ENCODE measurements around the gene MYH16. TPM values are rescaled to one million over a fixed set of nuclear protein-coding genes. Genes with fewer than 3 reads are reported as not detected.

MYH16 gene
- total and polyA plus RNA-seq, 10 donors = not detected

DNA sequence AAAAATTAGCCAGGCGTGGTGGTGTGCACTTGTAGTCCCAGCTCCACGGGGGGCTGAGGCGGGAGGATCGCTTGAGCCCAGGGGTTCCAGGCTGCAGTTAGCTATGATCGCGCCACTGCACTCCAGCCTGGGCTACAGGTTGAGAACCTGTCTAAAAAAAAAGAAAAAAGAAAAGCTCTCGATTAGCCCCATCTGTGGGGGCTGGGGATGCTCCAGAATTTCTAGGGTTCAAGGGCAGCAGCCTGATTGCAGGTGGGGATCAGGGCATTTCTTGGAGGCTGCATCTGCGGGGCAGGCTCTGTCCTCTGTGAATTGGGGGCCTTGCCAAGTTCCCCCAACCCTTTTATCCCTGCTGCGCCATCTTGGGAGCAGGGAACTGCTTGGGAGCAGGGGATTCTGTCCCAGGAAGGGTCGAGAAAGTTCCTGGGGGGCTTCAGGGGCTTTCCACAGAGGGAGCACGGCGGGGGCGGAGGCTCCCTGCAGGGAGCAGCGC, 52.4 kb downstream of the MYH16 start:
- Histone ChIP-seq H3K4me1 (peaks cover 20 to 53% (median 48%) of the 10 kb centered on the region in 6 donors), H3K9me3 (no peaks in the 10 kb centered on the region), H3K27ac (peak overlapping the region in 7 of 8 donors; percentile 86 to 94 (median 91)), H3K27me3 (replicated peaks in 1 of 7) (no peaks in the 10 kb centered on the region), H3K36me3 (no peaks in the 10 kb centered on the region), H3K4me3 (peak overlapping the region; percentile 68 to 99 (median 92))
- TF ChIP-seq, protein P1, sequence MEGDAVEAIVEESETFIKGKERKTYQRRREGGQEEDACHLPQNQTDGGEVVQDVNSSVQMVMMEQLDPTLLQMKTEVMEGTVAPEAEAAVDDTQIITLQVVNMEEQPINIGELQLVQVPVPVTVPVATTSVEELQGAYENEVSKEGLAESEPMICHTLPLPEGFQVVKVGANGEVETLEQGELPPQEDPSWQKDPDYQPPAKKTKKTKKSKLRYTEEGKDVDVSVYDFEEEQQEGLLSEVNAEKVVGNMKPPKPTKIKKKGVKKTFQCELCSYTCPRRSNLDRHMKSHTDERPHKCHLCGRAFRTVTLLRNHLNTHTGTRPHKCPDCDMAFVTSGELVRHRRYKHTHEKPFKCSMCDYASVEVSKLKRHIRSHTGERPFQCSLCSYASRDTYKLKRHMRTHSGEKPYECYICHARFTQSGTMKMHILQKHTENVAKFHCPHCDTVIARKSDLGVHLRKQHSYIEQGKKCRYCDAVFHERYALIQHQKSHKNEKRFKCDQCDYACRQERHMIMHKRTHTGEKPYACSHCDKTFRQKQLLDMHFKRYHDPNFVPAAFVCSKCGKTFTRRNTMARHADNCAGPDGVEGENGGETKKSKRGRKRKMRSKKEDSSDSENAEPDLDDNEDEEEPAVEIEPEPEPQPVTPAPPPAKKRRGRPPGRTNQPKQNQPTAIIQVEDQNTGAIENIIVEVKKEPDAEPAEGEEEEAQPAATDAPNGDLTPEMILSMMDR (IDR thresholded peaks at IDR 0.05 in 8 of 11, conservative IDR thresholded peaks at IDR 0.05 in 3 of 11) = no peak
- TF ChIP-seq POLR2A (IDR thresholded peaks at IDR 0.05) (no peak), POLR2AphosphoS5 (IDR thresholded peaks at IDR 0.05) (no peak)
- intact Hi-C loops (cut with DNase I; ENCODE audit: low total_unique reads) = no loop called here
- WGBS, 5 donors = 27 to 35% (median 34%) methylated on average over 14 of the region's 14 CpGs
- peak; percentile 79 for DNase-seq

GRCh38 chr7:99325592-99326407, 53.2 kb downstream of the MYH16 start, which contains the start of gene ARPC1A:
TSS of gene ARPC1A (plus strand) at chr7:99325898. CDS start at chr7:99333354, 7,456 bp downstream.
- Histone ChIP-seq H3K36me3 (no peaks in the 10 kb centered on the region), H3K4me3 (peak within 1 kb of the TSS; percentile 68 to 99 (median 92)), H3K27me3 (replicated peaks in 1 of 7) (no peaks in the 10 kb centered on the region), H3K4me1 (peaks cover 23 to 60% (median 55%) of the 10 kb centered on the region in 6 donors), H3K27ac (peak within 1 kb of the TSS; percentile 70 to 94 (median 90)), H3K9me3 (no peaks in the 10 kb centered on the region)
- WGBS, 5 donors = 0 to 1% (median 0%) methylated on average over 25 to 82 of the region's 82 CpGs
- DNase-seq = peak; percentile 97
- intact Hi-C loops (cut with DNase I; ENCODE audit: low total_unique reads) = no loop called here
- TF ChIP-seq, protein P1 (IDR thresholded peaks at IDR 0.05 in 8 of 11, conservative IDR thresholded peaks at IDR 0.05 in 3 of 11) = peak in 5 of 11 experiments; percentile 15 to 34 (median 24)
- peak; percentile 6 to 78 (median 74) for TF ChIP-seq POLR2A (IDR thresholded peaks at IDR 0.05)
- peak; percentile 98 to 99 (median 98) for TF ChIP-seq POLR2AphosphoS5 (IDR thresholded peaks at IDR 0.05)

GRCh38 chr7:99326408-99326782, 53.8 kb downstream of the MYH16 start:
- TF ChIP-seq, protein P1 (IDR thresholded peaks at IDR 0.05 in 8 of 11, conservative IDR thresholded peaks at IDR 0.05 in 3 of 11) = no peak
- TF ChIP-seq POLR2AphosphoS5 (IDR thresholded peaks at IDR 0.05) = no peak
- no peak for TF ChIP-seq POLR2A (IDR thresholded peaks at IDR 0.05)
- 0 to 3% (median 2%) methylated on average over 10 of the region's 10 CpGs for WGBS, 5 donors
- Histone ChIP-seq H3K4me1 (peaks cover 23 to 66% (median 61%) of the 10 kb centered on the region in 6 donors), H3K27ac (peak overlapping the region; percentile 70 to 94 (median 90)), H3K36me3 (peaks cover 0 to 3% (median 0%) of the 10 kb centered on the region in 6 donors), H3K9me3 (no peaks in the 10 kb centered on the region), H3K27me3 (replicated peaks in 1 of 7) (no peaks in the 10 kb centered on the region), H3K4me3 (peak overlapping the region; percentile 68 to 99 (median 92))
- intact Hi-C loops (cut with DNase I; ENCODE audit: low total_unique reads) = no loop called here
- DNase-seq = no peak
